ENCODE measurements around the gene RRM1. TPM values are rescaled to one million over a fixed set of nuclear protein-coding genes. Genes with fewer than 3 reads are reported as not detected.
"Not testable (repeated sequence)": the region's sequence is repeated elsewhere in the genome, so short reads cannot be mapped to it uniquely, and the experiment has no call there.

RRM1 gene
- total RNA-seq, 1 donor from 2014 or later: 142 TPM

GRCh38 chr11:4118107-4118506, 23.5 kb downstream of the RRM1 start:
- Mint-ChIP-seq H3K27ac (no peak overlapping the region), H3K36me3 (ENCODE audit: low read depth) (peaks cover 81% of the 10 kb centered on the region), H3K4me1 (ENCODE audit: low read depth) (peaks cover 14% of the 10 kb centered on the region), H3K4me3 (ENCODE audit: low read depth) (no peak overlapping the region), H3K9me3 (no peaks in the 10 kb centered on the region), H3K27me3 (ENCODE audit: low read depth) (no peaks in the 10 kb centered on the region)
- DNase-seq (ENCODE audit: low spot score): no peak
- intact Hi-C loops (cut with micrococcal nuclease): no loop called here

DNA sequence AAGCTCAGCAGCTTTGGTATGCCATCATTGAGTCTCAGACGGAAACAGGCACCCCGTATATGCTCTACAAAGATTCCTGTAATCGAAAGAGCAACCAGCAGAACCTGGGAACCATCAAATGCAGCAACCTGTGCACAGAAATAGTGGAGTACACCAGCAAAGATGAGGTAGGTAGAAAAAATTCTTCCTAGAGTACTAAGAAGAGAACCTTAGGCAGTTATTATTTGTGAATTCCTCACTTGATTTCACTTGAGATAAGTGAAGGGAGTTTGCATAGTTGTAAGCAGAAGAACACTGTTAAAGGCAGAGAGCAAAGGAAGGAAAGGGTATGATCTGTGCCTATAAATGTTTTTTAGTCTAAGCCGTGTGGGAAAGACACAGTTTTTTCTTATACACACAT, 28.6 kb downstream of the RRM1 start:
- no peak overlapping the region for H3K4me3 Mint-ChIP-seq (ENCODE audit: low read depth)
- H3K9me3 Mint-ChIP-seq: no peaks in the 10 kb centered on the region
- peaks cover 3% of the 10 kb centered on the region for H3K4me1 Mint-ChIP-seq (ENCODE audit: low read depth)
- peaks cover 85% of the 10 kb centered on the region for H3K36me3 Mint-ChIP-seq (ENCODE audit: low read depth)
- no peaks in the 10 kb centered on the region for H3K27me3 Mint-ChIP-seq (ENCODE audit: low read depth)
- DNase-seq (ENCODE audit: low spot score): no peak
- intact Hi-C loops (cut with micrococcal nuclease): no loop called here
- no peak overlapping the region for H3K27ac Mint-ChIP-seq

GRCh38 chr11:4125141-4125540, 30.5 kb downstream of the RRM1 start:
- no peaks in the 10 kb centered on the region for H3K27me3 Mint-ChIP-seq (ENCODE audit: low read depth)
- DNase-seq (ENCODE audit: low spot score): no peak
- H3K4me1 Mint-ChIP-seq (ENCODE audit: low read depth): peaks cover under 1% of the 10 kb centered on the region
- H3K4me3 Mint-ChIP-seq (ENCODE audit: low read depth): no peak overlapping the region
- intact Hi-C loops (cut with micrococcal nuclease): no loop called here
- no peaks in the 10 kb centered on the region for H3K9me3 Mint-ChIP-seq
- H3K27ac Mint-ChIP-seq: no peak overlapping the region
- H3K36me3 Mint-ChIP-seq (ENCODE audit: low read depth): peaks cover 80% of the 10 kb centered on the region

DNA sequence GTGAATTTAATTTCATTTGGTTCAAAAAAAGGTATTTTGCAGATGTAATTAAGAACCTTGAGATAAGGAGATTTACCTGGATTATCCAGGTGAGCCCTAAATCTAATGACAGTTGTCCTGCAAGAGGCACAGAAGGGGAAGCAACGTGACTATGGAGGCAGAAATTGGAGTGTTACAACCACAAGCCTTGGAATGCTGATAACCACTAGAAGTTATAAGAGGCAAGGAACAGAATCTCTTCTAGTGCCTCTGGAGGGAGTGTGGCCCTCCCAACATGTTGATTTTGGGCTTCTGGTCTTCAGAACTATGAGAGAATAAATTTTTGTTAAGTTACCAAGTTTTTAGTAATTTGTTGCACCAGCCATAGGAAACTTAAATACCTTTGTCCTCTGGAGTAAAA, 32.8 kb downstream of the RRM1 start:
- no peak overlapping the region for H3K4me3 Mint-ChIP-seq (ENCODE audit: low read depth)
- peaks cover 2% of the 10 kb centered on the region for H3K4me1 Mint-ChIP-seq (ENCODE audit: low read depth)
- no peak for DNase-seq (ENCODE audit: low spot score)

DNA sequence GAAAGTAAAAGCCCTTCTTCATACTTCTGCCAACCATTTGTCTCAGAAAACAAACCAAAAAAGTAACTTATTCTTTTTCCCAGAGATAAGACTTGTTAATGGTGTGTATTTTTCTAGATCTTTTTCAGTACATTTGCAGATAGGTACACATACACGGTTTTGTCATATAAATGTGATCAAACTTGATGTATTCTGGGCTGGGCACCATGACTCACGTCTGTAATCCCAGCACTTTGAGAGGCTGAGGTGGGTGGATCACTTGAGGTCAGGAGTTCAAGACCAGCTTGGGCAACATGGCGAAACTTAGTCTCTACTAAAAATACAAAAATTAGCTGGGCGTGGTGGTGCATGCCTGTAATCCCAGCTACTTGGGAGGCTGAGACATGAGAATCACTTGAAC, 35.6 kb downstream of the RRM1 start:
- H3K27ac Mint-ChIP-seq; H3K4me3 Mint-ChIP-seq (ENCODE audit: low read depth); H3K9me3 Mint-ChIP-seq; DNase-seq (ENCODE audit: low spot score); intact Hi-C loops (cut with micrococcal nuclease); H3K4me1 Mint-ChIP-seq (ENCODE audit: low read depth); H3K27me3 Mint-ChIP-seq (ENCODE audit: low read depth): not testable (repeated sequence)
- peaks cover 78% of the 10 kb centered on the region for H3K36me3 Mint-ChIP-seq (ENCODE audit: low read depth)

More for the DNA sequence above, 32.8 kb downstream of the RRM1 start:
- no peaks in the 10 kb centered on the region for H3K27me3 Mint-ChIP-seq (ENCODE audit: low read depth)
- no peak overlapping the region for H3K27ac Mint-ChIP-seq
- H3K36me3 Mint-ChIP-seq (ENCODE audit: low read depth): peaks cover 76% of the 10 kb centered on the region
- intact Hi-C loops (cut with micrococcal nuclease): no loop called here
- H3K9me3 Mint-ChIP-seq: no peaks in the 10 kb centered on the region

GRCh38 chr11:4134806-4135205, 40.2 kb downstream of the RRM1 start:
- DNase-seq (ENCODE audit: low spot score): no peak
- intact Hi-C loops (cut with micrococcal nuclease): no loop called here
- Mint-ChIP-seq H3K36me3 (ENCODE audit: low read depth) (peaks cover 74% of the 10 kb centered on the region), H3K4me1 (ENCODE audit: low read depth) (peaks cover 2% of the 10 kb centered on the region), H3K4me3 (ENCODE audit: low read depth) (no peak overlapping the region), H3K27ac (no peak overlapping the region), H3K27me3 (ENCODE audit: low read depth) (no peaks in the 10 kb centered on the region), H3K9me3 (peaks cover 16% of the 10 kb centered on the region)

DNA sequence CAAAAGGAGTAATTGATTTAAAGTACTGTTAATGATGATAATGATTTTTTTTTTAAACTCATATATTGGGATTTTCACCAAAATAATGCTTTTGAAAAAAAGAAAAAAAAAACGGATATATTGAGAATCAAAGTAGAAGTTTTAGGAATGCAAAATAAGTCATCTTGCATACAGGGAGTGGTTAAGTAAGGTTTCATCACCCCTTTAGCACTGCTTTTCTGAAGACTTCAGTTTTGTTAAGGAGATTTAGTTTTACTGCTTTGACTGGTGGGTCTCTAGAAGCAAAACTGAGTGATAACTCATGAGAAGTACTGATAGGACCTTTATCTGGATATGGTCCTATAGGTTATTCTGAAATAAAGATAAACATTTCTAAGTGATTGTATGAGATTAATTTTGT, 43.9 kb downstream of the RRM1 start:
- no peaks in the 10 kb centered on the region for H3K4me1 Mint-ChIP-seq (ENCODE audit: low read depth)
- DNase-seq (ENCODE audit: low spot score): no peak
- intact Hi-C loops (cut with micrococcal nuclease): no loop called here
- no peaks in the 10 kb centered on the region for H3K27me3 Mint-ChIP-seq (ENCODE audit: low read depth)
- H3K4me3 Mint-ChIP-seq (ENCODE audit: low read depth): no peak overlapping the region
- H3K27ac Mint-ChIP-seq: no peak overlapping the region
- H3K36me3 Mint-ChIP-seq (ENCODE audit: low read depth): peaks cover 84% of the 10 kb centered on the region
- H3K9me3 Mint-ChIP-seq: peaks cover 30% of the 10 kb centered on the region

DNA sequence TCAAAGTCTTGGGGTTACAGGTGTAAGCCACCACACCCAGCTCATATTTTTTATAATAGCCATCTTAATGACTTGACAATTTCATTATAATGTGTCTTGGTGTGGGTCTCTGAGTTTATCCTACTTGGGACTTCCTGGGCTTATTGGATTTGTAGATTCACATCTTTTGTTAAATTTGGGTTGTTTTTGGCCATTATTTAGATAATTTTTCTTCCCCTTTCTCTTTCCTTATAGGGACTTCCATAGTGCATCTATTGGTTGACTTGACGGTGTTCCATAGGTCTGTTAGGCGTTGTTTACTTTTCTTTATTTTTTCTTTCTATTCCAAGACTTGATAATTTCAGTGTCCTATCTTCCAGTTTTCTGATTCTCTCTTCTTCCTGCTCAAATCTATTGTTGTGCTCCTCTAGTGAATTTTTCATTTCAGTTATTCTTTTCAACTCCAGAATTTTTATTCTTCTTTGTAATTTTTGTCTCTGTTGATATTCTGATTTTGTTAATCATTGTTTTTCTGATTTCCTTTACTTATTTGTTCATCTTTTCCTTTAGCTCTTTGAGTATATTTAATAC, 45.6 kb downstream of the RRM1 start:
- H3K36me3 Mint-ChIP-seq (ENCODE audit: low read depth): peaks cover 72% of the 10 kb centered on the region
- H3K4me3 Mint-ChIP-seq (ENCODE audit: low read depth): no peak overlapping the region
- DNase-seq (ENCODE audit: low spot score): no peak
- no peaks in the 10 kb centered on the region for H3K4me1 Mint-ChIP-seq (ENCODE audit: low read depth)
- no peaks in the 10 kb centered on the region for H3K27me3 Mint-ChIP-seq (ENCODE audit: low read depth)
- peaks cover 30% of the 10 kb centered on the region for H3K9me3 Mint-ChIP-seq
- no peak overlapping the region for H3K27ac Mint-ChIP-seq
- intact Hi-C loops (cut with micrococcal nuclease): no loop called here

DNA sequence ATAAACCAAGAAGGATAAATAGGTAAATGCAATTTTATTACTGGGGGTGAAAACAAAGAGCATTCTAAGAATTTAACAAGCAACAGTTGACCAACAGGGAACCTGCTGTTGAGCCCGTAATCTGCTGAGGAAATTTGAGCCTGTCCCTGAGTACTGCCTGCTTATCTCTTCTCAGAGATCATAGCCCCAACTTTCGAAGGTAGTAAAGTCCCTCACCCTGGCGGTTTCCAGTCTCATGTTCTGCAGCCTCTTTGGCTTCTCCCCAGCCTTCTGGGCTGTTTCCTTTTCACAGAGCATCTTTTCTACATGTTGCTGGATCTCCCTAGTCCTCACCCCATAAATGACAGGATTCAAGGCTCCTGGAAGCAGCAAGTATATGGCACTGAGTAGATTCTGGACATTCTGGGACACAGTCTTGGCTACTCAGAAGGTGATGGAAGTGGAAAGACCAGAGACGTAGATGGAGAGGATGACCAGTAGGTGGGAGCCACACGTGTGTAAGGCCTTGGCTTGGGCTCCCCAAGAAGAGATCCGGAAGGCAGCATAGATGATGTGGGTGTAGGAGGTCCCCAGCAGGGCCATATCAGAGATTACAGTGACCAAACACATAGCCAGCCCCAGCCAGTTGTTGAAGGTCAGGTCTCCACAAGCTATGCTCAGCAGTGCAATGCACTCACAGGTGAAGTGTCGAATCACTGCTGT, 51.6 kb downstream of the RRM1 start:
- peaks cover 28% of the 10 kb centered on the region for H3K36me3 Mint-ChIP-seq (ENCODE audit: low read depth)
- H3K4me1 Mint-ChIP-seq (ENCODE audit: low read depth): peaks cover 8% of the 10 kb centered on the region
- intact Hi-C loops (cut with micrococcal nuclease): no loop called here
- peaks cover under 1% of the 10 kb centered on the region for H3K9me3 Mint-ChIP-seq
- no peak overlapping the region for H3K4me3 Mint-ChIP-seq (ENCODE audit: low read depth)
- no peak overlapping the region for H3K27ac Mint-ChIP-seq
- no peaks in the 10 kb centered on the region for H3K27me3 Mint-ChIP-seq (ENCODE audit: low read depth)
- no peak for DNase-seq (ENCODE audit: low spot score)

GRCh38 chr11:4146772-4147098, 52.1 kb downstream of the RRM1 start:
- H3K9me3 Mint-ChIP-seq: no peaks in the 10 kb centered on the region
- DNase-seq (ENCODE audit: low spot score): no peak
- peaks cover 8% of the 10 kb centered on the region for H3K4me1 Mint-ChIP-seq (ENCODE audit: low read depth)
- no peak overlapping the region for H3K27ac Mint-ChIP-seq
- intact Hi-C loops (cut with micrococcal nuclease): no loop called here
- H3K36me3 Mint-ChIP-seq (ENCODE audit: low read depth): peaks cover 23% of the 10 kb centered on the region
- no peak overlapping the region for H3K4me3 Mint-ChIP-seq (ENCODE audit: low read depth)
- H3K27me3 Mint-ChIP-seq (ENCODE audit: low read depth): no peaks in the 10 kb centered on the region

DNA sequence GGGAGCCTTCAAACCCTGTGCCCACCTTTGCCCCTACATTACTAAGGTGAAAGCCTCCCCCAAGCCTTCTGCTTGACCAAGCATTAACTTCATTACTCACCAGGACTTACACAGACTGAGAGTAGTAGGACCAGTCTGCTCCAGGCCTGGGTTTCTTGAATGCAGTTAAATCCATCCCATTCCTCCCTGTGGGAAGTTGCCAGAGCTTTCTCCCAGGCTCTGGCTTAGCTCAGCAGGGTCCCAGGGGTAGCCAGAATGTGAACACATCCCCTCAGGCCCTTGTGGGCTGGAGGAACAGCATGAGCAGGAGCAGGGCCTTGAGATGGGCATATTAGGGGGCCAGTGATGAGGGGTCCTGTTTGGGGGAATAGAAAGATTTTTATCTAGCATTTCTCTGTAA, 59.9 kb downstream of the RRM1 start:
- Mint-ChIP-seq H3K4me3 (ENCODE audit: low read depth) (no peak overlapping the region), H3K27me3 (ENCODE audit: low read depth) (peaks cover 3% of the 10 kb centered on the region), H3K36me3 (ENCODE audit: low read depth) (no peaks in the 10 kb centered on the region), H3K27ac (no peak overlapping the region), H3K9me3 (peaks cover 4% of the 10 kb centered on the region), H3K4me1 (ENCODE audit: low read depth) (no peaks in the 10 kb centered on the region)
- intact Hi-C loops (cut with micrococcal nuclease): no loop called here
- no peak for DNase-seq (ENCODE audit: low spot score)

DNA sequence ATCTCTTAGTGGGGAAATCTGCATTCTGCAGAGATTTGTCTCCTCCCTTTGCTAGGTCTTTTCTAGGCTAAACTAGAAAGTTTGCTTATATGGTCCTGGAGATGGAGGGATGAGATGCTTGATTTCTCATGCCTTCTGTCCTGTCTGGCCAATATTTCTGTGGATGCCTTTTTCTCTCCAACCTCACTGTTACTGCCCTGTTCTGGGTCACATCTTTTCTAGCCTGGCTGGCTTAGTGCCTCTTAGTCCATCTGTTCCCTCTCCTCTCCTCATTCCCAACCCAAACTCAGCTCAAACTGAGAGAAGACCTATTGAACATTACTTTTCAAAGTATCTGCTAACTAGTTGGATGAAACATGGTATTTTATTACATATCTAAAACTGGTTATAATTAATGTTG, 62.0 kb downstream of the RRM1 start:
- Mint-ChIP-seq H3K4me1 (ENCODE audit: low read depth) (no peaks in the 10 kb centered on the region), H3K9me3 (peaks cover 4% of the 10 kb centered on the region), H3K36me3 (ENCODE audit: low read depth) (no peaks in the 10 kb centered on the region), H3K4me3 (ENCODE audit: low read depth) (no peak overlapping the region), H3K27me3 (ENCODE audit: low read depth) (peaks cover 7% of the 10 kb centered on the region), H3K27ac (no peak overlapping the region)
- DNase-seq (ENCODE audit: low spot score): no peak
- intact Hi-C loops (cut with micrococcal nuclease): no loop called here

GRCh38 chr11:4158818-4159217, 64.2 kb downstream of the RRM1 start:
- H3K27ac Mint-ChIP-seq; intact Hi-C loops (cut with micrococcal nuclease); H3K36me3 Mint-ChIP-seq (ENCODE audit: low read depth); H3K27me3 Mint-ChIP-seq (ENCODE audit: low read depth); DNase-seq (ENCODE audit: low spot score); H3K4me1 Mint-ChIP-seq (ENCODE audit: low read depth); H3K4me3 Mint-ChIP-seq (ENCODE audit: low read depth); H3K9me3 Mint-ChIP-seq: not testable (repeated sequence)

- Mint-ChIP-seq H3K36me3 (ENCODE audit: low read depth) (no peaks in the 10 kb centered on the region), H3K9me3 (peaks cover 4% of the 10 kb centered on the region), H3K4me3 (ENCODE audit: low read depth) (no peak overlapping the region), H3K27ac (no peak overlapping the region), H3K27me3 (ENCODE audit: low read depth) (peaks cover 4% of the 10 kb centered on the region), H3K4me1 (ENCODE audit: low read depth) (no peaks in the 10 kb centered on the region)
- no peak for DNase-seq (ENCODE audit: low spot score)
- intact Hi-C loops (cut with micrococcal nuclease): no loop called here
Measured at GRCh38 chr11:4161305-4161704, 66.7 kb downstream of the RRM1 start.
